GM18907 (cell line): ENCODE measurements around the gene ENKD1.

ENCODE experiments used
- ATAC-seq: cut with Tn5 transposase; IDR thresholded peaks from one replicate; pipeline ENCODE4 v1.9.1; 2021; ENCODE audit warnings: mild to moderate bottlenecking, moderate library complexity; ENCODE audit not compliant: unreplicated experiment

ENKD1 gene

DNA sequence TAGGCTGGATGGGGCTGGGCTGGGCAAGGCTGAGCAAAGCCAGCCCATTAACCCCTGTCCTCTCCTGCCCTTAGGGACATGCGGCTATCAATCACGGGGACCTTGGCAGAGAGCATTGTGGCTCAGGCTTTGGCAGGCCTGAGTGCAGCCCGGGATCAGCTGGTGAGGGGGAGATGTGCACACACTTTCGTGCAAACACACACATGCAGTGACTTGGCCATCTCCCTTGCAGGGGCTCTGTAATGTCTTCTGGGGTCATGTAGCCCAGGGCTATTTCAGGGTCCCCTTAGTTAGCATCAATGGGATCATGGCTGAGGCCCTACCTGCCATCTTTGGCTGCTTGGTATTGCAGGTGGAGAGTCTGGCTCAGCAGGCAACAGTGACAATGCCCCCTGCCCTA lies 14.7 kb downstream of the ENKD1 start:
- no peak for ATAC-seq

DNA sequence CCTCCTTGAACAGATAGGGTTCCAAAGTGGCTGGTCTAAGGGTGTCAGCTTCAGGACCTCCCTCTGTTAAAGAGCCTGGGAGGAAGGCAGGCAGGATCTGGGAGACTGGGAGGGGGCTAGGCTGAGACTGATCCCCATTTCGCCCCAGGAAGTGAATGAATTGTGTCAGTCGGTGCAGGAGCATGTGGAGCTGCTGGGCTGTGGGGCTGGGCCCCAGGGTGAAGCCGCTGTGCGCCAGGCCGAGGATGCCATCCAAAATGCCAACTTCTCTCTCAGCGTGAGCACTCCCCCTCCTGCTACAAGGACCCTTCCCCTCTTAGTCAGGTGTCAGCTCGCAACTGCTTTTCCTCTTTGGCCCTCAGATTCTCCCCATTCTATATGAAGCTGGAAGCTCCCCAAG lies 15.5 kb downstream of the ENKD1 start:
- no peak for ATAC-seq

DNA sequence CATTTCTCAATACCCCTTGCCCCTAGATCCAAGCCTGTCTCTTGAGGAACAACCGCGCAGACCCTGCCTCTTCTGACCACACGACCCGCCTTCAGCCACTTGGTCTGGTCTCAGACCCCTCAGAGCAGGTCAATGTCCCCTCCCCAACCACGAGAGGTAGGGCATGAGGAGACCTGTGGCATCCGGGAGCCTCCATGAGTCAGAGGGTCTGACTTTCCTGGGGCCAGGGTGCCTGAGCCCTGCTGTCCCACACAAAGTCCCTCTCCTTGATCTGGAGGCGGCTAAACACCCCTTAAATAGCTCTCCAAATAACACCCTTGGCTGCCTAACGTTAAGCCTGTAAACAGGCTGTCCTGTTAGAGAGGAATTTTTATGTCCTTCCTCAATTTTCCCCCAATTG lies 16.5 kb downstream of the ENKD1 start:
- ATAC-seq = no peak

DNA sequence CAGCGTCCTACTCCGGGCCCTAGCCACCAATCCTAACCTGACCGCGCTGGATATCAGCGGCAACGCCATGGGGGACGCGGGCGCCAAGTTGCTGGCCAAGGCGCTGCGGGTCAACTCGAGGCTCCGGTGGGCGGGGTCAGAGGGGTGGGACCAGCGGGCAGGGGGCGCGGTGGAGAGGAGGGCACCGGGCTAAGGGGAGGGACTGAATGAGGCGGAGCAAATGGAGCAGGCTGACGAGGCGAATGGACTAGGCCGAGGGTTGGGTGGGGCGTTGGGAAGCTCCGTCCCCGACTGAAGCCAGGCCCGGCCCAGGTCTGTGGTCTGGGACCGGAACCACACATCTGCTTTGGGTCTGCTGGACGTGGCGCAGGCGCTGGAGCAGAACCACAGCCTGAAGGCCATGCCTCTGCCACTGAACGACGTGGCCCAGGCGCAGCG lies 17.0 kb downstream of the ENKD1 start:
- ATAC-seq = no peak

DNA sequence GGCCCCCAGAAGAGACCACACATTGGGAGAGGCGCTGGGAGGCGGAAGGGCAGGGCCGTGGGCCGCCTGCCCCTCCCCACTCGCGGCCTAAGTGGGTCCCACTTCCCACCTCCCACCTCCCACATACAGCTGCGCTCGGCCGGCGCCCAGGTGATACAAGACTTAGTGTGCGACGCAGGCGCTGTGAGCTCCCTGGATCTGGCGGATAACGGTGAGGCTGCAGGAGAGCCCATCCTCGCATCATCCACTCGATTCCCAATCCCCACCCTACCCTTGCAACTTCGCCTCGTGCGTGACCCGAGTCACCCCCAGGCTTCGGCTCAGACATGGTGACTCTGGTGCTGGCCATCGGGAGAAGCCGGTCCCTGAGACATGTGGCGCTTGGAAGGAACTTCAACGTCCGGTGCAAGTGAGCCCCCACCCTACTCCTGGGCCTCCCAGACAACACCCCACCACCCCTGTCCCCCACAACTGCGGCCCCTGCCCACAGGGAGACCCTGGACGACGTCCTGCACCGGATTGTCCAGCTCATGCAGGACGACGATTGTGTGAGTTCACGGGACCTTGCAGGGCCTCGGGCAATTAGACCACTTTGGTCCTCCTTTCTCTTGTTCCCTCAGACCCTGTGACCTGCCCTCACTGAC lies 17.7 kb downstream of the ENKD1 start:
- ATAC-seq = no peak

DNA sequence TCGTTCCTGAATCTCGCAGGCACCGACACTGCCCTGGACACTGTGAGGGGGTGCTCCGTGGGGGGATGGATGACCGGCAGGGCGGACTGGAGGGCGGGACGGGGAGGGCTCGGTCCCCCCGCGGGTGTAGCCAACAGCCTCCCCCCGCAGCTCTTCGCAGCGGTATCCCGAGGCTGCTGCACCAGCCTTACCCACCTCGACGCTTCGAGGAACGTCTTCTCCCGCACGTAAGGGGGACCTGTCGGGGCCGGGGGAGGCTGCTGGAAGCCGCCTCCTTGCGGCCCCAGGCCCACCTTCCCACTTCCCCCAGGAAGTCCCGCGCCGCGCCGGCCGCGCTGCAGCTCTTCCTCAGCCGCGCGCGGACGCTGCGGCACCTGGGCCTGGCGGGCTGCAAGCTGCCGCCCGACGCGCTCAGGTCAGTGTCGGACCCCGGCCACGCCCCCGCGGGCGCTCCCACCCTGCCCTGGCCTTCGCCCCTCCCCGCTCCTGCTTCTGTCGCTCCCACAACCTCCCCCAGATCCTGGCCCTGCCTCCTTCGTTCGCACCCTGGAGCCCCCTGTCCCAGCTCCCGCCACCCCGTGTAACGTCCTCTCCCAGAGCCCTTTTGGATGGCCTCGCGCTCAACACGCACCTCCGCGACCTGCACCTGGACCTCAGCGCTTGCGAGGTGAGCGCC lies 18.3 kb downstream of the ENKD1 start:
- ATAC-seq = no peak

DNA sequence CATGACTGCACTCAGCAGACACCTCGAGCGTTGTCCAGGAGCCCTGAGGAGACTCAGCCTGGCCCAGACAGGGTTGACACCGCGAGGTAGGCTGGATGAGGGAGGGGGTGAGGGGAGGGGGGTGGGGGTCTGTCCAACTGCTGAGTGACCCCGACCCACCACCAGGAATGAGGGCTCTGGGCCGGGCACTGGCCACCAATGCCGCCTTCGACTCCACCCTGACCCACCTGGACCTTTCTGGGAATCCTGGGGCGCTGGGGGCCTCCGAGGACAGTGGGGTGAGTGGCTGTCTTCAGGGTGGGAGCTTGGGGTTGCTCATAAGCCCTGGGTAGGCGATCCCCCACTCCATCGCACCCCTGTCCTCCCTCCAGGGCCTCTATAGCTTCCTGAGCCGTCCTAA lies 18.9 kb downstream of the ENKD1 start:
- ATAC-seq = no peak

DNA sequence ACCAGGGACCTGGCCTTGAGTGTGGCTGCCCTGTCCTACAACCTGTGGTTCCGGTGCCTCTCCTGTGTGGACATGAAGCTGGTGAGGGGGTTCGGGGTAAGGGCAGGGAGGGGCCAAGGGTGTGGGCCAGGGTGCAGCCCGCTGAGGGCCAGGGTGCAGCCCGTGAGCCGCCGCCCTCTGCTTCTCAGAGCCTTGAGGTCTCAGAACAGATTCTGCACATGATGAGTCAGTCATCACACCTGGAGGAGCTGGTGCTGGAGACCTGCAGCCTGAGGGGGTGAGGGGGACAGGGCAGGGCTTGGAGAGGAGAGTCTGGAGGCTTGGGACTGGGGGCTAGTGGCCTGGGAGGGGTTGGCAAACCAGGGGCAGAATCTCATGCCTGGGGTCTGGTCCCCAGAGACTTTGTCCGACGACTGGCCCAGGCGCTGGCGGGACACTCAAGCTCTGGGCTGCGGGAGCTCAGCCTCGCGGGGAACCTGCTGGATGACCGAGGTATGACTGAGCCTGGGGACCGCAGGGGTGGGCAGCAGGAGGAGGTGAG lies 19.4 kb downstream of the ENKD1 start:
- ATAC-seq = no peak

DNA sequence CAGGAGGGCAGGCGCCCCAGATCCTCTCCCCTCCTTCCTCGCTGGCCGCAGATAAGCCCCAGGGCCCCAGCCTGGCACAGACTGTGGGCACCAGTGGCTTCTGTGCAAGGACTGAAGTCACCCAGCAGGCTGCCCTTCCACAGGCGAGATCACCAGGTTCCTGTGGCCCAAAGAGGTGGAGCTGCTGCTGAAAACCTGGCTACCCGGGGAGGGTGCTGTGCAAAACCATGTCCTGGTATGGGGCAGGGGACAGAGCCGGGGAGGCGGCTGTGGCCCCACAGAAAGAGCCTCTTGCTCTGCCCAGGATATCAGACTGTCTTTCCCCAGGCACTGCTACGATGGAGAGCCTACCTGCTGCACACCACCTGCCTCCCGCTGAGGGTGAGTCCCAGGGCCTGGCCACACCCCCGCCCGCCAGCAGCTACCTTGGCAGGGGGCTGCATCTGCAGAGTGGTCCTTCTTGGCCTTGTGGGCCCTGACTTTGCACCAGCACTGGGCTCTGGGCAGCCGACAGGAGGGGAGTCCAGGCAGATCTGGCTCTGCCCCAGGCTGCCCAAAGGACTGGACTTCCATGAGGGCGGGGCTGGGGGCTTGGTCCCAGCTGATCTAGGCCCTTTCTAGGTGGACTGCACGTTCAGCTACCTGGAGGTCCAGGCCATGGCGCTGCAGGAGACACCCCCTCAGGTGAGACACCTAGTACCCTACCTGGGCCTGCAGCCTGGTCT lies 21.0 kb downstream of the ENKD1 start:
- peak; percentile 12 for ATAC-seq

DNA sequence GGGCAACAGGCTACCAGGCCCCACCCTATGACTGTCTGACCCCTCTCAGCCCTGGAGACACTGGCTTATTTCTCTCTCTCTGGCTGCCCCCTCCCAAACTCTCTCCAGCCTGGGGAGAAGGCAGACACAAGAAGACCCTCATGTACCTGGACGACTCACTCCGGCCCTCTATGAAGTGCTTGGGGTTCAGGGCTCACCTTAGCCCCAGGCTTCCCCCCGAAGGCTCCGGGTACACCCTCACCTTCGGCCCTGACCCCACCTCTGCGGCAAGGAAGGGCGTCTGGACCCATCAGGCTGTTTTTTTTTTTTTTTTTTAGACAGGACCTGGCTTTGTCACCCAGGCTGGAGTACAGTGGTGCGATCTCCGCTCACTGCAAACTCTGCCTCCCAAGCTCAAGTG lies 22.5 kb downstream of the ENKD1 start:
- ATAC-seq = no peak

DNA sequence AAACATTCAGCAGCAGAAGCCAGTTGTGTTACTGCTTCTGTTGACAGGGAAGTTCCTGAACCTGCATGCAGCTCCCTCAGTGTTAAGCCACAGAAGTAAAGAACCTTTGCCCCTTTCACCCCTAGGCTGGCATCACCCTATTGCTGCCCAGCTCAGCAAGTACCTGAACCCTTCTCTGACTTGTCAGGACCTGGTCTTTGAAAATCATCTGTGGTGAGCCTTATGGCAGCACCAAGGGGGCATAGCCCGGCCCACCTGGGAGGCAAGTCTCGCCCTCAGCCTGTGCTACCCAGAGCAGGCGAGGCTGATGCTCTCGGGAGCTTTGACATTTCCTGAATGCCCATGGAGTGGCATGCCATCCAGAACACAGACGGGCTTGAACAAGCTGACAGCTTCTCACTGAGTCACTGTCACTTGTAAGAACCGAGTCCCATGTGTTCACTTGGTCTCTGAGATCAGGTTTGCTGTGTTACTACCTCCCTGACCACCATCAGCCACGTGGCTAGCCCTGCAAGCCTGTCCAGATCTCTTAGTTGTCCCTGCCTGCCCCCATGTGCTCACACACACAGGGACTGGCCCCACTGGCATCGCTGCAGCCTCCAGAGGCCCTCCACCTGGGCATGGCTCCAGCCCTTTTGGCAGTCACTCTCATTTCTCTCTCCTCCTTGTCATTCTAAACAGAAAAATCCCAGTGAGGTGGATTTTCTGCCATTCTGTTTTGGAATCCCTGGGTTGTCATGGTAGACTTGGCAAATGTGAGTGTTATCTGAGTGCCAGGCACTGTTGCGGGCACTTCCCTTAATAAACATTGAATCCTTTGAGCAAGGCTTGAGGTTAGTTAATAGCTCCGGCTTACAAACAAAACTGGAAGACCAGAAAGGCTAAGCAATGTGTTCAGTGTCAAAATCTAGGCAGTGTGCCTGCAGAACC lies 24.5 kb downstream of the ENKD1 start:
- ATAC-seq = no peak

DNA sequence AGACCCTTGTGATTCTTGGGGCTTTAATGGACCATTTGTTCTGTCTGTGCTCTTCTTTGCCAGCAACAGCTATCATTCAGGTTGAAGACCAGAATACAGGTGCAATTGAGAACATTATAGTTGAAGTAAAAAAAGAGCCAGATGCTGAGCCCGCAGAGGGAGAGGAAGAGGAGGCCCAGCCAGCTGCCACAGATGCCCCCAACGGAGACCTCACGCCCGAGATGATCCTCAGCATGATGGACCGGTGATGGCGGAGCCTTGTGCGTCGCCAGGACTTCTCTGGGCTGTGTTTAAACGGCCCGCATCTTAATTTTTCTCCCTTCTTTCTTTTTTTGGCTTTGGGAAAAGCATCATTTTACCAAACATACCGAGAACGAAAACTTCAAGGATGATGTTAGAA lies 28.9 kb downstream of the ENKD1 start:
- no peak for ATAC-seq

DNA sequence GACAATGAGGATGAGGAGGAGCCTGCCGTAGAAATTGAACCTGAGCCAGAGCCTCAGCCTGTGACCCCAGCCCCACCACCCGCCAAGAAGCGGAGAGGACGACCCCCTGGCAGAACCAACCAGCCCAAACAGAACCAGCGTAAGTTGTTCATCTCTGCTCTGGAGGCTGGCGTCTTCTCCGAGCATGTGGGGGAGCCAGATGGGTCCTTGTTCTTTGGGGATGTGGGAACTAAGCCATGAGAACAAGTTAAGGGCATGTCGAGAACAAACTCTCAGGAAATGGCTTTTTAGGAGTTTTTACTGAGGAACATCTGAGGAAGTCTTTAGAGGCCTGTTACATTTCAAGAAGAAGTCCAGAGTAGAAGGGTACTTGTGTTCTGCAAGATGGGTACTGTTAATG lies 29.8 kb downstream of the ENKD1 start:
- ATAC-seq = no peak

DNA sequence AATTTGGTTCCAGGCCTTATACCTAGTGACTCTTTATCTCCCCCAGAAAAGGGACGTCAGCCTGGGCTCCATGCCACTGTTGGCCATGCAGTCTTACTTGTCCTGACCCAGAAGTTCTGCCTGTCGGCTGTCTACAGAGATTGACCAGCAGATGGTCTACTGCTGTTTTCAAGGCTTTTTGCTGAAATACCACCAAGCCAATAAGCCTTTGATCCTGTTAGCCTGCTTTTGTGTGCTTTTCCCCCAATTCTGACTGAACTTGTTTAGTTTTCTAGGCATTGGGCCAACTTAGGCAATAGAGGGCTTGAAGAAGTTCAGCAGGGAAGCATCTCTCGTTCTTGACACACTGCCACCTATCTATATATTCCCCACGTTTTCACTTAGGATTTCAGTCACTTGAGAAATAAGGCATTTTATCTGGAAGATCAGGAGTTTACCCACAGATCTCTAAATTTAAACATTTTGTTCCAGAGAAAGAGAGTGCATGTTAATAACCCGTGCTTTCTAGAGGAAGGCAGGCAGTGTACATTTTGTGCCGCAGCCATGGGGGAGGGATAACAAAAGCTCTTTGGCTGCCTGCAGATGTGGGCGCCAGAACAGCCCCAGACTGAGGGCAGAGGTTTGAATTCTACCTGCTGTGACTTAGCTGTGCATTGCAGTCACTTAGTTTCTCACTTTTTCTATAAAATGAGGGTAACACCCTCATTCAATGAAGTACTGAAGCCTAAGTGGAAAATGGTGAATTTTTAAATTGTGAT lies 34.0 kb downstream of the ENKD1 start:
- ATAC-seq = no peak

DNA sequence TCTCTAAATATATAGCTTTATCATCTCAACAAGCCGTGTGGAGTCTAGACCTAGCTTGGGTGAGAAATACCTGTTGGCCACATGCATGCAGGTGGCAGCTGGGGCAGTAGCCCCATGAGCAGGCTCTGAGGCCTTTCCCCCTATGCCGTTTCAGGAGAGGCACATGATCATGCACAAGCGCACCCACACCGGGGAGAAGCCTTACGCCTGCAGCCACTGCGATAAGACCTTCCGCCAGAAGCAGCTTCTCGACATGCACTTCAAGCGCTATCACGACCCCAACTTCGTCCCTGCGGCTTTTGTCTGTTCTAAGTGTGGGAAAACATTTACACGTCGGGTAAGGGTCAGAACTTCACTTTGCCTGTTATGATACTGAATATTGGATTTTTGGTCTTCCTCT lies 38.3 kb downstream of the ENKD1 start:
- ATAC-seq = no peak

DNA sequence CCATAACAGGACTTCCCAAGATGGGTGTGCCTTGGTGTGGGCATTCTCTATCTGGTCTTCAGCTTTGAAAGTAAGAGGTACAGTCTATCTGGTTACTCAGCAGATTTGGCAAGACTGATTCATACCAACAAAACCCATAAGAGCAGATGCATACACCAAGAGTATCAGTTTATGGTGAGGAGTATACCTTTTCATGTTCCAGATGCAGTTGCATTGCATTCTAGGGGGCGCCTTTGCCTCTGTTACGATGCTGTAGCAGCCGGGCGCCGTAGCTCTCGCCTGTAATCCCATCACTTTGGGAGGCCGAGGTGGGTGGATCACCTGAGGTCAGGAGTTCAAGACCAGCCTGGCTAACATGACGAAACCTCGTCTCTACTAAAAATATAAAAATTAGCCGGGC lies 52.7 kb downstream of the ENKD1 start:
- no peak for ATAC-seq
